GM12878 (cell line): ENCODE results near the gene MAVS.

ENCODE experiments used
- BRCA1 ChIP-seq: IDR thresholded peaks from 2 replicates; pipeline ENCODE4 v1.6.1; 2011; ENCODE audit warnings: low read depth, low read length, improper control_type of control experiment
- CTCF ChIP-seq, 3 experiments: IDR thresholded peaks in 2 of 3; conservative IDR thresholded peaks in 1 of 3; 2 replicates each; pipeline ENCODE4 v1.5.1; 2011; ENCODE audit warnings: low read depth in 3 of 3, low read length in 3 of 3, mild to moderate bottlenecking in 3 of 3, control low read depth in 2 of 3, moderate library complexity in 2 of 3, inconsistent platforms in 1 of 3, mixed read lengths in 1 of 3; ENCODE audit not compliant: control insufficient read depth in 2 of 3, insufficient read depth in 1 of 3; ENCODE audit errors: extremely low read depth in 1 of 3
- FOXK2 ChIP-seq: fragments of 450-650 bp; IDR thresholded peaks from 2 replicates; pipeline ENCODE4 v1.6.1; 2017; ENCODE audit warnings: mild to moderate bottlenecking, moderate library complexity
- IRF3 ChIP-seq: fragments of 450-650 bp; IDR thresholded peaks from 2 replicates; pipeline ENCODE4 v1.6.1; 2014; ENCODE audit warnings: mild to moderate bottlenecking
- NR2C1 ChIP-seq: fragments of 450-650 bp; IDR thresholded peaks from 2 replicates; pipeline ENCODE4 v1.6.1; 2017; ENCODE audit warnings: antibody characterized with exemption, mild to moderate bottlenecking, moderate library complexity
- TF ChIP-seq, protein P1 (sequence below): fragments of 450-650 bp; formaldehyde crosslinking; IDR thresholded peaks from 2 replicates; pipeline ENCODE4 v1.5.0; 2022; ENCODE audit warnings: mild to moderate bottlenecking, missing genetic modification characterization
- TF ChIP-seq, protein P2 (sequence below): IDR thresholded peaks from 2 replicates; pipeline ENCODE4 v1.6.1; 2011; ENCODE audit warnings: low read depth, low read length, improper control_type of control experiment, borderline replicate concordance

DNA sequence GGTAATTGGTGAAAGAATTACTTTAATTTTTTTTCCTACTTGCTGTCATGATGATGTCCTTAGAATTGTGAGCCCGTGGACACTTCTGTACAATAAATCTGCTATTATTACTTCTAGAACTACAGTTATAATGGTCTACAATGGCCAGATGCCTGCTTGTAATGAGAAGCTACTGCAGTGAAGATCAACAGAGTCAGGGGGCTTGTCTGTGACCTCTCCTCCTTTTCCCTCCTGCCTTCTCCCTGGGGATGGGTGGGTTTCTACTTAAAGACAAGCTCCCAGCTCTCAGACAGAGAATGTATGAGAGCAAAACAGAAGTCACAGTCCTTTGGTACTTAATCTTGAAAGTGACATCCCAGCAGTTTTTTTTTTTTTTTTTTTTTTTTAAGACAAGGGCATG lies 29.4 kb downstream of the MAVS start:
- TF ChIP-seq NR2C1 (no peak), BRCA1 (no peak), CTCF (IDR thresholded peaks at IDR 0.05 in 2 of 3, conservative IDR thresholded peaks at IDR 0.05 in 1 of 3; ENCODE audit: control insufficient read depth in 2 of 3, extremely low read depth in 1 of 3, insufficient read depth in 1 of 3, low read depth in 3 of 3, low read length in 3 of 3) (no peak), FOXK2 (no peak), IRF3 (no peak)
- TF ChIP-seq, protein P1, sequence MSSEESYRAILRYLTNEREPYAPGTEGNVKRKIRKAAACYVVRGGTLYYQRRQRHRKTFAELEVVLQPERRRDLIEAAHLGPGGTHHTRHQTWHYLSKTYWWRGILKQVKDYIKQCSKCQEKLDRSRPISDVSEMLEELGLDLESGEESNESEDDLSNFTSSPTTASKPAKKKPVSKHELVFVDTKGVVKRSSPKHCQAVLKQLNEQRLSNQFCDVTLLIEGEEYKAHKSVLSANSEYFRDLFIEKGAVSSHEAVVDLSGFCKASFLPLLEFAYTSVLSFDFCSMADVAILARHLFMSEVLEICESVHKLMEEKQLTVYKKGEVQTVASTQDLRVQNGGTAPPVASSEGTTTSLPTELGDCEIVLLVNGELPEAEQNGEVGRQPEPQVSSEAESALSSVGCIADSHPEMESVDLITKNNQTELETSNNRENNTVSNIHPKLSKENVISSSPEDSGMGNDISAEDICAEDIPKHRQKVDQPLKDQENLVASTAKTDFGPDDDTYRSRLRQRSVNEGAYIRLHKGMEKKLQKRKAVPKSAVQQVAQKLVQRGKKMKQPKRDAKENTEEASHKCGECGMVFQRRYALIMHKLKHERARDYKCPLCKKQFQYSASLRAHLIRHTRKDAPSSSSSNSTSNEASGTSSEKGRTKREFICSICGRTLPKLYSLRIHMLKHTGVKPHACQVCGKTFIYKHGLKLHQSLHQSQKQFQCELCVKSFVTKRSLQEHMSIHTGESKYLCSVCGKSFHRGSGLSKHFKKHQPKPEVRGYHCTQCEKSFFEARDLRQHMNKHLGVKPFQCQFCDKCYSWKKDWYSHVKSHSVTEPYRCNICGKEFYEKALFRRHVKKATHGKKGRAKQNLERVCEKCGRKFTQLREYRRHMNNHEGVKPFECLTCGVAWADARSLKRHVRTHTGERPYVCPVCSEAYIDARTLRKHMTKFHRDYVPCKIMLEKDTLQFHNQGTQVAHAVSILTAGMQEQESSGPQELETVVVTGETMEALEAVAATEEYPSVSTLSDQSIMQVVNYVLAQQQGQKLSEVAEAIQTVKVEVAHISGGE (CRISPR knock-in tag): no peak
- TF ChIP-seq, protein P2, sequence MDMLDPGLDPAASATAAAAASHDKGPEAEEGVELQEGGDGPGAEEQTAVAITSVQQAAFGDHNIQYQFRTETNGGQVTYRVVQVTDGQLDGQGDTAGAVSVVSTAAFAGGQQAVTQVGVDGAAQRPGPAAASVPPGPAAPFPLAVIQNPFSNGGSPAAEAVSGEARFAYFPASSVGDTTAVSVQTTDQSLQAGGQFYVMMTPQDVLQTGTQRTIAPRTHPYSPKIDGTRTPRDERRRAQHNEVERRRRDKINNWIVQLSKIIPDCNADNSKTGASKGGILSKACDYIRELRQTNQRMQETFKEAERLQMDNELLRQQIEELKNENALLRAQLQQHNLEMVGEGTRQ: no peak
